ENCODE results near the gene INTS6. TPM values are rescaled to one million over a fixed set of nuclear protein-coding genes. Genes with fewer than 3 reads are reported as not detected.

INTS6 gene
- total RNA-seq, 4 donors from 2014 or later = 33.5 to 62.0 (median 40.0) TPM

DNA sequence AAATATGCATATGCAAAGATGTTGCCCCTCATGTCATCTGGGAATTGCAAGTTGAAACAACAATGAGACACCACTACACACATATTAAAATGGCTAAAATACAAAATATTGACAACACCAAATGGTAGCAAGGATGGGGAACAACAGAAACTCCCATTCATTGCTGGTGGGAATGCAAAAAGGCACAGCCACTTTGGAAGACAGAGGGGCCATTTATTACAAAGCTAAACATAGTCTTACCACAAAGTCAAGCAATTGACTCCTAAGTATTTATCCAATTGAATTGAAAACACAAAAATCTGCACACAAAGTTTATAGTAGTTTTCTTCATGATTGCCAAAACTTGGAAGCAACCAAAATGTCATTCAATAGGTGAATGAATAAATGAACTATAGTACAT lies 119.4 kb downstream of the INTS6 start:
- TF ChIP-seq, protein P1, sequence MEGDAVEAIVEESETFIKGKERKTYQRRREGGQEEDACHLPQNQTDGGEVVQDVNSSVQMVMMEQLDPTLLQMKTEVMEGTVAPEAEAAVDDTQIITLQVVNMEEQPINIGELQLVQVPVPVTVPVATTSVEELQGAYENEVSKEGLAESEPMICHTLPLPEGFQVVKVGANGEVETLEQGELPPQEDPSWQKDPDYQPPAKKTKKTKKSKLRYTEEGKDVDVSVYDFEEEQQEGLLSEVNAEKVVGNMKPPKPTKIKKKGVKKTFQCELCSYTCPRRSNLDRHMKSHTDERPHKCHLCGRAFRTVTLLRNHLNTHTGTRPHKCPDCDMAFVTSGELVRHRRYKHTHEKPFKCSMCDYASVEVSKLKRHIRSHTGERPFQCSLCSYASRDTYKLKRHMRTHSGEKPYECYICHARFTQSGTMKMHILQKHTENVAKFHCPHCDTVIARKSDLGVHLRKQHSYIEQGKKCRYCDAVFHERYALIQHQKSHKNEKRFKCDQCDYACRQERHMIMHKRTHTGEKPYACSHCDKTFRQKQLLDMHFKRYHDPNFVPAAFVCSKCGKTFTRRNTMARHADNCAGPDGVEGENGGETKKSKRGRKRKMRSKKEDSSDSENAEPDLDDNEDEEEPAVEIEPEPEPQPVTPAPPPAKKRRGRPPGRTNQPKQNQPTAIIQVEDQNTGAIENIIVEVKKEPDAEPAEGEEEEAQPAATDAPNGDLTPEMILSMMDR (IDR thresholded peaks at IDR 0.05; ENCODE audit: low read depth) = no peak

DNA sequence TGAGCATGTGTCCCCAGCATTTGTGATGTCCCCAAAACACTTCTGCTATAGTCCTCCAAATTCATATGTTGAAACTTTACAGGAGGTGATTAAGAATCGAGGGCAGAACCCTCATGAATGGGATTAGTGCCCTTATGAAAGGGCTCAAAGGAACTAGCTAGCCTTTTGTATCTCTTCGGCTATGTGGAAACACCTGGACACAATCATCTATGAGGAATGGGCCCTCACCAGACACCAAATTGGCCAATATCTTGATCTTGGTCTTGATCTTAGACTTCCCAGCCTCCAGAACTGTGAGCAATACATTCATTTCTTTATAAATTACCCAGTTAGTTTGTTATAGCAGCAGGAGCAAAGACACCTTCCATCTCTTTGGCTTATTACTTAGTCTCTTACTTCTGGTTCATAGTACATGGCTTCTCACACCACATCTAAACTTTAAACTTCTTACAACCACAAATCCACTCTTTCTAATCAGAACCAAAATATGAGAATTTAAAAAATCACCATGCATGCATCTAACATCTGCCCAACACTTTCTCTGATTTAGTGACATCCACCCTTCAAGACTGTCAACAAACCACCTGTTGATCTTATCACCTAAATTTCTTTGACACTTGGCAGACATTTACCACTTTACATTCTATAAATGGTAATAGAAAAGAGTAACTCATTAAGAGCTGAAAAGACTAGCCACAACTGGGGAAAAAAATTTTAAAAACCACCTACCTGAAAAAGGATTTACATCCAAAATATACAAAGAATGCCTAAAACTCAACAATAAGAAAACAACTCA lies 120.1 kb downstream of the INTS6 start:
- TF ChIP-seq, protein P1 (IDR thresholded peaks at IDR 0.05; ENCODE audit: low read depth) = no peak

DNA sequence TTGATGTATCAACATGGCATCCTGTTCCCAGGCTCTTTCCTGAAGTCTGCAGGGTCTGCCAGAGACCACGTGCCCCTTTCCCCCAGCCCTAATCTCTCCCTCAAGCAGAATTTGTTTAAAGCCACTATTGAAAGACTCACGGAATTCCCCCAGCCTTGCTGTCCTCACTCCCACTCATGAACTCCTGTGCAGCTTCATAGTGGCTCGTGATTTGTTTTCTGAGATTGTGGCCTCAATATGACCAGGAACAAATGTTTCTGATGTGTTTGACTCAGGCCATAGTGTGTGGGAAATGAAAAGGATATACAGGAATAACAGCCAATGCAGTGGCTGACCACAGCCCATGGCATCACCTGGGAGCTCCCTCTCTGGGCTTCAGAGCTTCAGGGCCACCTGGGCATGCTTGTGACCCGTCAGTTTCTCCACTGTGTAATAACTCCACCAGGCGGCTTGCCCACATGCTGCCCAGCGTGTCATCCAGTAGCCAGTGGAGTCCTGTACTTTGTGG lies 121.4 kb downstream of the INTS6 start:
- TF ChIP-seq, protein P1 (IDR thresholded peaks at IDR 0.05; ENCODE audit: low read depth) = no peak

DNA sequence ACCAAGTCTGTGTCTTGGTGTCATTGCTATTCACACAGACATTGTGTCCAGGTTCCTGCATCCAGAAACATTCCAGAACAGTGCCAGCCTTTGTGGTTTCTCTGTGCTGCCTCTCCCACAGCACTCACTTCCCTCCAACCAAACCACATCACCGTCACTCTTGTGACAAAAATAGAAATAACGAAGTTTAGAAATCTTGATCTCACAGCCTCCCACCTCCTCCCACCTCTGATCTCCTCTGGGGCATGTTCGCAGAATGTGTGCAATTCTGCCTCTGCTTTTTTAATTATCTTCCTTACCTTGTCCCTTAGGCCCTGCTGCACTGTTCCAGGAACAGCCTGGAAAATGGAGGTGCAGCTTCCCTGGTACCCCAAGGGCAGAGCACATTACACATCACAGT lies 122.0 kb downstream of the INTS6 start:
- TF ChIP-seq, protein P1 (IDR thresholded peaks at IDR 0.05; ENCODE audit: low read depth) = no peak

DNA sequence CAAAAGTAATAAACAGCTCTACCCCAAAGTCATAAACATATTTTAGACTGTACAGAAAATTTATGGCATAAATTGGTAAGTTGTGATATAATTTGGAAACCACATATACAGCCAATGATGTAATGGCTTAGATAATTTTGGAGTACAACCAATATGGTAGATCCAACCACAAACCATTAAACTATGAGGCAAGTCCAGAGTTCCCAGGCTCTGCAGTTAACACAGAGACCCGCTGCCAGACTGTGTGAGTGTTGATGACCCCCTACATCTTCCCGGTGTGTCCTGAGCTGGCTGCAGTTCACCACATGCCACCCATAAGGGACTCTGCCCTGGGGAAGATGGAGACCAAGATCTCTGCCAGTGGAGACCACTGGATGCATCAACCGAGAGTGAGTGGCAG lies 123.2 kb downstream of the INTS6 start:
- TF ChIP-seq, protein P1 (IDR thresholded peaks at IDR 0.05; ENCODE audit: low read depth) = no peak

DNA sequence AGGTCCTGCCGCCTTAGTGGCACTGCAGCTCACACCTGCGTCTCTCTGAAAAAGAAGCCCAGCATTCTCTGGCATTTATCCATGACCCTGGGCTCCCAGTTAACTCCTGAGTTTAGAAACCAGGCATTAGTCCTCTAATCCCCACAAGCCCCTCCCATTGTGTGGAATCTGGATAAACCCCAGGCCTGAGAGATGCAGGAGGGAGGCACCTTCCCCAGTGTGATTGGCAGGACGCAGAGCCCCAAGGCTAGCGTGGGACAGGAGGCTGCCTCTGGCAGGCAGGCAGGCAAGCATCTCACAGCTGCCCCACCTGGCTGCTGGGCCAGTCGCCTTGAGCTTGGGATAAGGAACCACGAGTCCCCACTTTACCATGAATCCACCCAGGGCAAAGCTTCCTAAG lies 124.3 kb downstream of the INTS6 start:
- TF ChIP-seq, protein P1 (IDR thresholded peaks at IDR 0.05; ENCODE audit: low read depth) = no peak

DNA sequence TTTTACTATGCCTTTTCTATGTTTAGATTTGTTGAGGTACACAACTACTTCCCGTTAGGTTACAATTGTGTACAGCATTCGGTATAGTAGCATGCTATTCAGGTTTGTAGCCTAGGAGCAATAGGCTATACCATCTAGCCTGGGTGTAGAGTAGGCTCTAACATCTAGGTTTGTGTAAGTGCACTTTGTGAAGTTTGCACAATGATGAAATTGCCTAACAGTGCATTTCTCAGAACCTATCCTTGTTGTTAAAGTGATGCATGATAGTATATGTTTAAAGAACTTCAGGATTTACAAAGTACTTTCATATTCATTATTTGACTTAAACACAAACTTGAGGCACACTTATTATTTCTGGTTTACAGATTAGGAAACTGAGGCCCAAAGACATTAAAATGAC lies 124.9 kb downstream of the INTS6 start:
- TF ChIP-seq, protein P1 (IDR thresholded peaks at IDR 0.05; ENCODE audit: low read depth) = no peak

All from subcutaneous adipose tissue (tissue), 4 donors.